Fibroblast of pulmonary artery (primary cell): ENCODE data around the gene RAB29.

Experiments used
- DNase-seq: peaks from one replicate; pipeline ENCODE4 v3.0.0-alpha.2; 2010; ENCODE audit warnings: low read depth
- H3K4me3 ChIP-seq: replicated peaks from 2 replicates; pipeline ENCODE4 v1.5.1; 2011; ENCODE audit warnings: low read depth, mild to moderate bottlenecking, control low read depth, low read length, moderate library complexity
- CTCF ChIP-seq: IDR thresholded peaks from 2 replicates; pipeline ENCODE4 v1.5.1; 2011; ENCODE audit warnings: mild to moderate bottlenecking, control low read depth, low read length, inconsistent platforms; ENCODE audit errors: missing control alignments

RAB29 gene

GRCh38 chr1:205798577-205798976 lies 23.3 kb upstream of the RAB29 start:
- DNase-seq: no peak
- TF ChIP-seq CTCF: no peak
- no peak overlapping the region for H3K4me3 ChIP-seq

GRCh38 chr1:205797168-205797567 lies 21.9 kb upstream of the RAB29 start:
- no peak for TF ChIP-seq CTCF
- H3K4me3 ChIP-seq: no peak overlapping the region
- no peak for DNase-seq

GRCh38 chr1:205794011-205794730 lies 18.9 kb upstream of the RAB29 start:
- DNase-seq: no peak
- no peak overlapping the region for H3K4me3 ChIP-seq
- TF ChIP-seq CTCF: no peak

GRCh38 chr1:205792961-205793673 lies 17.8 kb upstream of the RAB29 start:
- no peak for TF ChIP-seq CTCF
- no peak overlapping the region for H3K4me3 ChIP-seq
- no peak for DNase-seq

GRCh38 chr1:205792481-205792881 lies 17.2 kb upstream of the RAB29 start:
- no peak for TF ChIP-seq CTCF
- no peak for DNase-seq
- no peak overlapping the region for H3K4me3 ChIP-seq

GRCh38 chr1:205791568-205792180 lies 16.4 kb upstream of the RAB29 start:
- H3K4me3 ChIP-seq: no peak overlapping the region
- peak; percentile 83 for TF ChIP-seq CTCF
- peak; percentile 62 for DNase-seq
